Kidney glomerular epithelial cell (primary cell): Measurements from ENCODE around the gene ATXN7L1.
"Not testable (repeated sequence)": the region's sequence is repeated elsewhere in the genome, so short reads cannot be mapped to it uniquely, and the experiment has no call there.

ENCODE experiments used
- DNase-seq: peaks from one replicate; lab custom pipeline; 2025; lab: John Stamatoyannopoulos, UW

The ATXN7L1 gene

DNA sequence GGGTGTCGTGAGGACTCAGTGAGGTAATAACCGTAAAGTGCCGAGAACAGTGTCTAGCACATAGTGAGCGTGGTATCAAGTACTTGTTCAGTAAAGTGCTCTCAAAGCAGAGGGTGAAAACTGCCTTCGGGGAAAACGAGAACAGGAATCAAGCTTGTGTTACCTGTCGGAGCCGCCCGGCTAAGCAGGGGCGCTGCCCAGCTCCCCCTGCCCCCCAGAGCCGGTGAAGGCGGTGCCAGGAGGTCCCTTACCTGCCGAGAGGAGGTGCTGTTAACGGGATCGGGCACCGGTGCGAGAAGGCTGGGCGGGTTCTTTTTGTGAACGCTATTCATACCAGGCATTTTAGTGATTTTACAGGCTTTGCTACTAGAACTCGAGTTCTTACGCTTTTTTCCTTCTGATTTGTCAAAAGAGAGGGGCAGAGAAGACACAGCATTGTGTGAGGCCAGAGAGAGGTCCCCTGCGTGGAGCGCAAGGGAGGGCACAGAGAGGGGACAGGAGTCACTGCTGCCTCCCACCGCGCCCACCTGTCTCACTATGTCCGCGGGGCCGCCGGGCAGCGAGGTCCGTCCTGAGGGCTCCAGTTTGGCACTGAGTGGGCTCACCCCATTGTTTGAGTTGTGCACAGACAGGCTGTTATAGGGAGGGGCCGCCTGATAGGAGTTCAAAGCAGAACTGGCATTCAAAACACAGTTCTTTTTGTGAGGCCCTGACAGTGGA lies 262.6 kb downstream of the ATXN7L1 start:
- no peak for DNase-seq

GRCh38 chr7:105612806-105613205 lies 263.6 kb downstream of the ATXN7L1 start:
- DNase-seq = no peak

DNA sequence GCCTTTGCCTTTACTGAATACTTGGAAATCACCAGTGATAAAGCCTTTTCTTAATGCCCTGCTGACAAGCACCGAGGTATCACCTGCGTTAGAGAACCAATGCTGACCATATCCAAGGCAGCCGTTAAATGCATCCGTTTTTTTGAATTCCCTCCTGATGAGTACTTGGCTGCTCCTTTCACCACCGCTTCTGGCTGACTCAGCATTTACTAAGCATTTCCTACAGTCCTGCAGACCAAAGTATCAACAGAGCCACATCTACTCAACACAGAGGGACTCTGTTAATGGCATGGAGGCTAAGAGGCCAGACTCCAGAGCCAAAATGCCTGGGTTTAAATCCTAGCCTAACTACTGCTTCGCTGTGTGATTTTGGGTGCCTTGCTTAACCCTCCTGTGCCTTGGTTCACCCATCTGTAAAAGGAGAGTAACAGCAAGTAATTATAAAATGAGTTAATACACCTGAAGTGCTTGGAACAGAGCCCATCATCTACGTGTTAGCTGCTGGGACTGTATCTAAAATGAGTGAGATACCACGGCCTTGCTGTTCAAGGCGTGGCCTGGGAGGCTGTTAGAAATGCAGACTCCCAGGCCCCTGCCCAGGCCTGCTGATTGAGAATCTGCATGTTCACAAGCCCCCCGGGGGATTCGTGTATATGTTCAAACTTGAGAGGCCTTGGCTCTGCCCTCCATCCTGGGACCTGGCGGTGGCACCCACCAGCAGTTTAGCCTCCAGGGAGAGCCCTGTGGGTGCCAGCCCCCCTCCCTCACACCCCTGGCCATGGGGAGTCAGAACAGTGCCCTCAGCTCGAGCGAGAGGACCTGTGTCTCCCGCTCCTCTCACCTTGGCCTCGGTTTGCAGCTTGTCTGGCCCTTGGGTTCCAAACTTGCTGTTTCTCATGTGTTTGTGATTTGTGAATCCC lies 264.3 kb downstream of the ATXN7L1 start:
- no peak for DNase-seq

DNA sequence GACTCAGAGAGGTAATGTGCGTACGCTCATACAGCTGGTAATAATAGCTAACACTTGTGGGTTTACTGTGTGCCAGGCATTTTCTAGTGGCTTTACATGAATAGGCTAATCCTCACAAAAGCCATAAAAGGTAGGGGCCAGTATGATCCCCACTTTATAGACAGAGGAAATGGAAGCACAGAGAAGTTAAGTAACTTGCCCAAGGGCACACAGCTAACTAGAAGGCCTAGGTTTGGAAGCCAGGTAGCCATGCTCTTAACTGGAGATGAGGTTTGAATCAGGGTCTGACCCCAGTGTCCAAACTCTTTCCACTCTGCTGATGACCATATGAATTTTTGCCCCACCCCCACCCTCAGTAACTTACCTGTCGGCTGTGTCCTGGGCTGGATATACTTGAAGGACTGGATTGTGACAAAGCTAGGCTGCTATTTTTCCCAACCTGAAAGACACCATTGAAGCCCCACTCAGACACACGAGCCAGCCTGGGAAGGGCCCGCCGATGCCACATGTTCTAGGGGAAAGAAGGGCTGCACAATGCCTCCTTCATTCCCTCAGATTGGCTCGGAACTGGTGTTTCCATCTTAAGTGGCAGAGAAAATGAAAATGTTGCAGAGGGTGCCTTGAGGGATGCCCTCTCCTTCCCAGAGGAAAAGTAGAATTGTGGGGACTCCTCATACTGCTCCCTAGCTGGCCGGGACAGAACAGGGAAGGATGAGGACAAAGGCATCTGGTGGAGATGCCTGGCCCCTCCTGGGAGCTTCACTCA lies 266.1 kb downstream of the ATXN7L1 start:
- no peak for DNase-seq

DNA sequence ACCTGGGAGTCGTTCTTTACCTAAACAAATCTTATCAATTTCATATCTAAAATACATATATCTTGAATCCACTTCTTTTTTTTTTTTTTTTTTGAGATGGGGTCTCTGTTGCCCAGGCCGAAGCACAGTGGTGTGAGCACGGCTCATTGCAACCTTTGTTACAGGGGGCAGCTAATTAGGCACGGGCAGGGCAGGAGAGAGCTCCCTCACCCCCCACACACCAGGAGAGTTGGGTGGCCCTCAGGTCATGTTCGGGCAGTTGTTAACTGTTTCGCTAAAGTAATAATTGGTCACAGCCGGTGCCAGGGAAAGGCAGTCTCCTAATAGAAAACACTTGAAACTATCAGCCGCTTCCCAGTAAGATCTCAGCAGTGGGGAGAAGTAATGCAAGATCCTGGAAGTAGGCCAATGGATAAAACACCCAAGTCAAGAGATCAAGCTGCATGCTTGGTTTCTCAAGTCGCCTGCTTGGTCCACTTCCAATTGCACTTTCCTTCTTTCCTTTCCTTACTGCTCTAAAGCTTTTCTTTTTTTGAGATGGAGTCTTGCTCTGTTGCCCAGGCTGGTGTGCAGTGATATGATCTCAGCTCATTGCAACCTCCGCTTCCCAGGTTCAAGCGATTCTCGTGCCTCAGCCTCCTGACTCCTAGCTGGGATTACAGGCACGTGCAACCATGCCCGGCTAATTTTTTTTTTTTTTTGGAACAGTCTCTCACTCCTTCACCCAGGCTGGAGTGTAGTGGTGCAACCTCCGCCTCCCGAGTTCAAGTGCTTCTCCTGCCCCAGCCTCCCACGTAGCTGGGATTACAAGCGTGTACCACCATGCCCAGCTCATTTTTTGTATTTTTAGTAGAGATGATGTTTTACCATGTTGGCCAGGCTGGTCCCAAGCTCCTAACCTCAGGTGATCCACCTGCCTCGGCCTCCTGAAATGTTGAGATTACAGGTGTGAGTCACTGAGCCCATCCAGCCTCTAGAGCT lies 273.8 kb downstream of the ATXN7L1 start:
- DNase-seq = no peak

- DNase-seq = no peak
Measured at GRCh38 chr7:105600720-105601550, 275.5 kb downstream of the ATXN7L1 start.

DNA sequence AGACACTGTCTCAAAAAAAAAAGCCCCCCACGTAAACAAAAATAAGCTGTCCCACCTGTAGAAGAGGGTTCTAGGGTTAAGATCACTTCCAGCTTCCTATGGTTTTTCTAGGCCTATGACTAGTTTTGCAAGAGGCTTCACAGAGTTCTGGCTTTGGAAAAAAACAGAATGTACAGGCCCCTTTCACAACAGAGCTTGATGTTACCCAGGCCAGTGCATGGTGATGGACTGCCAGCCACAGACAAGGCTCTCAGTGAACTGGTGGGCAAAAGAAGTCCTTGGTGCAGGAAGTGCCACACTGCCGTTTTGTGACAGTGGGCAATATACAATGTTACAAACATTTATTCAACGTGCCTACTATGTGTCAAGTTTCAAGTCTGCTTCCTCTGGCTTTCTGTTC lies 276.8 kb downstream of the ATXN7L1 start:
- DNase-seq = no peak

- DNase-seq = not testable (repeated sequence)
Measured at GRCh38 chr7:105599080-105599479, 277.3 kb downstream of the ATXN7L1 start.

- no peak for DNase-seq
Measured at GRCh38 chr7:105596866-105597265, 279.5 kb downstream of the ATXN7L1 start.

DNA sequence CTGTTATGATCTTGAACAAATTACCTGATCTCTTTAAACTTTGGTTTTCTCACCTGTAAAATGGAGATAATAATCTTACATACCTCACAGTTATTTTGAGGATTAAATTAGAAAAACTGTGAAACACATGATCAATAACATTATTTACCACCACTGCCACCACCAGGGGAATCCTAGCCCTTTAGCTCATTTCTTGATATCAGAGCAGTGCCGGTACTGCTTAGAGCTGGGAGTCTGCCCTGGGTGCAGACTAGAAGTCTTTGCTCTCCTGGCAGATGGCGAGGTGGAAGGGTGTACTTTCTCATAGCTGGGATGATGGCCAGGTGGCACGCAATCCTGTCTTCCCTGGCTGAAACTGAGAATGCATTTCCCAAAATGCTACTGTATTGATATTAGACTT lies 282.4 kb downstream of the ATXN7L1 start:
- no peak for DNase-seq

DNA sequence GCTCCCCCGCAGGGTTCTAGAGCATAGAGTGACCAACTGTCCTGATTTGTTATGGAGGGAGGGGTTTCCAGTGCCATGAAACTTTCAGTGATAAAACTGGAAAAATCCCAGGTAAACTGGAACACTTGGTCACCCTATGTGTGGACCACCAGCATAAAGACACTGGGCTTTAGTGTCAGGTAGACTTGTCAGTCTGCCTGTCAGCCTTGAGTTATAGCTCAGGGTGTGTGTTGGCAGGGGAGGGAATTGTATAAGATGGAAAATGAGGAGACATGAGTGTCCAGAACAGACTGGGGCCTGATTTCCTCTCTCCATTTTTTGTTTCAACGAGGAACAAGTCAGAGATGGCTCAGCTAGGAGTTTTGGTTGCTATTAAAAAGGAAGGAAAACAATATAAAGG lies 284.9 kb downstream of the ATXN7L1 start:
- DNase-seq = no peak

DNA sequence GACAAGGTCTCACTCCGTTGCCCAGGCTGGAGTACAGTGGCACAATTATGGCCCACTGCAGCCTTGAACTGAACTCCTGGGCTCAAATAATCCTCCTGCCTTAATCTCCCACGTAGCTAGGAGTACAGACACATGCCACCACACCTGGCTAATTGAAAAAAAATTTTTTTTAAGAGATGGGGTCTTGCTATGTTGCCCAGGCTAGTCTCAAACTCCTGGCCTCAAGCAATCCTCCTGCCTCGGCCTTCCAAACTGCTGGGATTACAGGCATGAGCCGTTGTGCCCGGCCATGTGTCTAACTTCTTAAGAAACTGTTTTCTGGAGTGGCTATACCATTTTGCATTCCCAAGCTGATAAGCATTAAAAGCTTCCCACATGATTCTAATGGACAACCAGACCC lies 285.6 kb downstream of the ATXN7L1 start:
- DNase-seq = no peak

GRCh38 chr7:105589356-105590077 lies 286.9 kb downstream of the ATXN7L1 start:
- DNase-seq = peak; percentile 87

DNA sequence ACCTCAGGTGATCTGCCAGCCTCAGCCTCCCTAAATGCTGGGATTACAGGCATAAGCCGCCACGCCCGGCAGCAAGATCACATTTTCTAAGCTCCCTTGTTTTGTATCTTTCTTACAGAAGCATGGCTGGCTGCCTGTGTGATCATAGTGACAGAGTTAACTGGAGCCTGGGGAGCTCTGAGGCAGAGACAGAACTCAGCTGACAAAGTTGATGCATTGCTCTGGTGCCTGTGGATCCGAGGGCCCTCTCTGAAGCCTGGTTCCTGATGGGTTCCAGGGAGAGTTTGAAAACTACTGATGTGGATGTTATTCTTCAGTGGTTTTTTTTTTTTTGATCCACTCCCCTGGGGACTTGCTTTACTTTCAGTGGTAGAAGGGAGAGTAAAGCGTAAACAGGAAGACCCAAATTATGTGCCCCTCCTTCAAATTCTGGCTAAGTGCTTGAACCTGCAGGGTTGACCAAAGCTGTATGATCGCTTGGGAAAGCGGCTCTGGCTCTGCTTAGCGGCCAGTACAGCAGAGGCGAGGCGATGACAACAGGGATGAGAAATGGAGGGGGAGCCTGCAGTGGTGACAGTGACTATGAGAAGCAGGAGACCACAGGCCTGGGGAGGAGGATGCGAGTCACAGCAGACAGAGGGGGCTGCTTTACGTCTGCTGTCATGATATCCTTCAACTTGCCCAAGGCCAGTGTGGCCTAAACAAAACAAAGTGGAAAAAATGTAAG lies 288.3 kb downstream of the ATXN7L1 start:
- no peak for DNase-seq

DNA sequence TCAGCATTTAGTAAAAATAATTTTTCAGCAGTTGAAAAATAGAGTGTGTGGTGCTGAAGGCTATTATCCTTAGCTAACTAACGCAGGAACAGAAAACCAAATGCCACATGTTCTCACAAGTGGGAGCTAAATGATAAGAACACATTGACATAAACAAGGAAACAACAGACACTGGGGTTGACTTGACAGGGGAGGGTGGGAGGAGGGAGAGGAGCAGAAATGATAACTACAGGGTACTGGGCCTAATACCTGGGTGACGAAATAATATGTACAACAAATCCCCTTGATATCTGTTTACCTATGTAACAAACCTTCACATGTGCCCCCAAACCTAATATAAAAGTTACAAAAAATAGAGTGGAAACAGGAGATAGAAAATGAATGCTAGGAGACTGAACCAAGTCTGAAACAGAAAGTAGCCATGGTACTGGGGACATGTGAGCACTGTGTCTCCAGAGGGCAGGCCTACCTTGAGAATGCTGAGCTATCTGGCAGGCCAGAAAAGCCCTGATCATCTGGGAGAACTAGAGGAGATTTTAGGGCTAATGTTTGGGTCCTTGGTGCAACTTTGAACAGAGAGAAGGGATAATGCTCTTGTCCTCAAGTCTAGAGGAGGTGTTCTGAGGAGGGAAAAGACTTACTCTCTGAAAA lies 290.4 kb downstream of the ATXN7L1 start:
- DNase-seq = no peak

DNA sequence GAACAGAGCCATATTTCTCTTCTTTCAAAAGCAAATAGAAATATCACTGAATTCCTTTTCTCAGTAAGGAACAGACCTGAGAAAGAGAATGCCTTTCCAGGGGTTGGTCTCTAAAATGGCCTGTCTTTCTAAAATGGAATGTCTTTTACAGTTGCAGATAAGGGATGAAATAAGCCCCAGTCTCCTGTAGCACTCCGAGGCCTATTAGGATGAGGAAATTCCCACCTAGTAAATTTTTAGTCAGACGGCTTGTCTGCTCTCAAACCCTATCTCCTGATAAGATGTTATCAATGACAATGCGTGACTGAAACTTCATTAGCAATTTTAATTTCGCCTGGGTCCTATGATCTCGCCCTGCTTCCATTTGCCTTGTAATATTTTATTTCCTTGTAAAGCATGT lies 292.2 kb downstream of the ATXN7L1 start:
- DNase-seq = no peak

GRCh38 chr7:105583061-105583460 lies 293.3 kb downstream of the ATXN7L1 start:
- DNase-seq = no peak

- DNase-seq = peak; percentile 40
Measured at GRCh38 chr7:105581066-105581811, 295.2 kb downstream of the ATXN7L1 start, which contains the start of gene EFCAB10. Gene EFCAB10, minus strand, starts transcription at chr7:105581493. Its CDS starts 30 bp downstream, at chr7:105581463.
